Measurements from ENCODE around the gene STRADA.

DNA sequence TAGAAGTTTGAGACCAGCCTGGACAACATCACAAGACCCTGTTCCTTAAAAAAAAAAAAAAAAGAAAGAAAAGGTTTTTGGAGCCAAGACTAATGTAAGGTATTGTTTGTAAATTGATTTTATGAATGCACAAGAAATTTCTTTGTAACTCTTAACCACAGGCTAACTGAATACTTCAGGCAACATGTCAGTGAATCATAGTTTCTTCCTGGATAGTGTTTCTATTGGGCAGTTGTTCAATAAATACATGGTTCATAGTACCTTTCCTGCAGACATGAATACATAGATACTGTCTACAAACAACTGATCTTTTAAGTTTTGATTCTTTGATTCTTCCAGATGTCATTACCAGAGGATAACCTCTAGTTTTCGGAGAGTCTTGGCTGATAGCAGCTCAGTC is 44.0 kb upstream of the STRADA start:
- TF ChIP-seq, protein P1, sequence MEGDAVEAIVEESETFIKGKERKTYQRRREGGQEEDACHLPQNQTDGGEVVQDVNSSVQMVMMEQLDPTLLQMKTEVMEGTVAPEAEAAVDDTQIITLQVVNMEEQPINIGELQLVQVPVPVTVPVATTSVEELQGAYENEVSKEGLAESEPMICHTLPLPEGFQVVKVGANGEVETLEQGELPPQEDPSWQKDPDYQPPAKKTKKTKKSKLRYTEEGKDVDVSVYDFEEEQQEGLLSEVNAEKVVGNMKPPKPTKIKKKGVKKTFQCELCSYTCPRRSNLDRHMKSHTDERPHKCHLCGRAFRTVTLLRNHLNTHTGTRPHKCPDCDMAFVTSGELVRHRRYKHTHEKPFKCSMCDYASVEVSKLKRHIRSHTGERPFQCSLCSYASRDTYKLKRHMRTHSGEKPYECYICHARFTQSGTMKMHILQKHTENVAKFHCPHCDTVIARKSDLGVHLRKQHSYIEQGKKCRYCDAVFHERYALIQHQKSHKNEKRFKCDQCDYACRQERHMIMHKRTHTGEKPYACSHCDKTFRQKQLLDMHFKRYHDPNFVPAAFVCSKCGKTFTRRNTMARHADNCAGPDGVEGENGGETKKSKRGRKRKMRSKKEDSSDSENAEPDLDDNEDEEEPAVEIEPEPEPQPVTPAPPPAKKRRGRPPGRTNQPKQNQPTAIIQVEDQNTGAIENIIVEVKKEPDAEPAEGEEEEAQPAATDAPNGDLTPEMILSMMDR (conservative IDR thresholded peaks at IDR 0.05; ENCODE audit: low read depth in 2 of 2): no peak
- TF ChIP-seq EZH2phosphoT487 (IDR thresholded peaks at IDR 0.05; ENCODE audit: unreplicated experiment) (no peak), POLR2AphosphoS5 (IDR thresholded peaks at IDR 0.05; ENCODE audit: low read depth) (no peak), CREB1 (CRISPR knock-in tag; IDR thresholded peaks at IDR 0.05; ENCODE audit: low read depth) (no peak), ZNF114 (CRISPR knock-in tag; IDR thresholded peaks at IDR 0.05) (no peak), EZH2 (IDR thresholded peaks at IDR 0.05; ENCODE audit: low read depth, unreplicated experiment) (no peak)
- TF ChIP-seq, protein P2, sequence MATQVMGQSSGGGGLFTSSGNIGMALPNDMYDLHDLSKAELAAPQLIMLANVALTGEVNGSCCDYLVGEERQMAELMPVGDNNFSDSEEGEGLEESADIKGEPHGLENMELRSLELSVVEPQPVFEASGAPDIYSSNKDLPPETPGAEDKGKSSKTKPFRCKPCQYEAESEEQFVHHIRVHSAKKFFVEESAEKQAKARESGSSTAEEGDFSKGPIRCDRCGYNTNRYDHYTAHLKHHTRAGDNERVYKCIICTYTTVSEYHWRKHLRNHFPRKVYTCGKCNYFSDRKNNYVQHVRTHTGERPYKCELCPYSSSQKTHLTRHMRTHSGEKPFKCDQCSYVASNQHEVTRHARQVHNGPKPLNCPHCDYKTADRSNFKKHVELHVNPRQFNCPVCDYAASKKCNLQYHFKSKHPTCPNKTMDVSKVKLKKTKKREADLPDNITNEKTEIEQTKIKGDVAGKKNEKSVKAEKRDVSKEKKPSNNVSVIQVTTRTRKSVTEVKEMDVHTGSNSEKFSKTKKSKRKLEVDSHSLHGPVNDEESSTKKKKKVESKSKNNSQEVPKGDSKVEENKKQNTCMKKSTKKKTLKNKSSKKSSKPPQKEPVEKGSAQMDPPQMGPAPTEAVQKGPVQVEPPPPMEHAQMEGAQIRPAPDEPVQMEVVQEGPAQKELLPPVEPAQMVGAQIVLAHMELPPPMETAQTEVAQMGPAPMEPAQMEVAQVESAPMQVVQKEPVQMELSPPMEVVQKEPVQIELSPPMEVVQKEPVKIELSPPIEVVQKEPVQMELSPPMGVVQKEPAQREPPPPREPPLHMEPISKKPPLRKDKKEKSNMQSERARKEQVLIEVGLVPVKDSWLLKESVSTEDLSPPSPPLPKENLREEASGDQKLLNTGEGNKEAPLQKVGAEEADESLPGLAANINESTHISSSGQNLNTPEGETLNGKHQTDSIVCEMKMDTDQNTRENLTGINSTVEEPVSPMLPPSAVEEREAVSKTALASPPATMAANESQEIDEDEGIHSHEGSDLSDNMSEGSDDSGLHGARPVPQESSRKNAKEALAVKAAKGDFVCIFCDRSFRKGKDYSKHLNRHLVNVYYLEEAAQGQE (IDR thresholded peaks at IDR 0.05; ENCODE audit: unreplicated experiment): no peak
